ENCODE data around the gene SLC35E4.
"Not testable (repeated sequence)": the region's sequence is repeated elsewhere in the genome, so short reads cannot be mapped to it uniquely, and the experiment has no call there.

The SLC35E4 gene

GRCh38 chr22:30667494-30668385, 32.2 kb downstream of the SLC35E4 start, which contains the start of gene DUSP18:
TSS of gene DUSP18 (minus strand) at chr22:30667875. CDS start at chr22:30664003, 3,872 bp downstream.
- H3K4me3 ChIP-seq: peak within 1 kb of the TSS; percentile 69 to 83 (median 76)
- peak within 1 kb of the TSS; percentile 60 to 81 (median 78) for H3K9ac ChIP-seq
- H3K27ac ChIP-seq: peak within 1 kb of the TSS; percentile 35 to 78 (median 53); a peak in 20 of 22 replicates
- peaks cover 17 to 26% (median 21%) of the 10 kb centered on the region in 10 experiments for H3K4me1 ChIP-seq
- peak within 1 kb of the TSS; percentile 87 to 99 (median 97) for H3K4me2 ChIP-seq
- peaks cover 9 to 25% (median 13%) of the 10 kb centered on the region in 11 experiments; a peak in 20 of 22 replicates for H3K36me3 ChIP-seq
- no peak for TF ChIP-seq Cebpa-rat (IDR thresholded peaks at IDR 0.05)
- no peaks in the 10 kb centered on the region for H3K9me3 ChIP-seq (replicated peaks in 1 of 11)
- H3K27me3 ChIP-seq: peaks cover 0 to 8% (median 0%) of the 10 kb centered on the region in 11 experiments; a peak in 2 of 22 replicates
- peaks cover 0 to 15% (median 0%) of the 10 kb centered on the region in 11 experiments; a peak in 2 of 22 replicates for H4K20me1 ChIP-seq

GRCh38 chr22:30668386-30668710, 32.8 kb downstream of the SLC35E4 start:
- peak overlapping the region; percentile 60 to 81 (median 76); a peak in 20 of 22 replicates for H3K9ac ChIP-seq
- peaks cover 0 to 15% (median 0%) of the 10 kb centered on the region in 11 experiments; a peak in 2 of 22 replicates for H4K20me1 ChIP-seq
- TF ChIP-seq Cebpa-rat (IDR thresholded peaks at IDR 0.05): no peak

DNA sequence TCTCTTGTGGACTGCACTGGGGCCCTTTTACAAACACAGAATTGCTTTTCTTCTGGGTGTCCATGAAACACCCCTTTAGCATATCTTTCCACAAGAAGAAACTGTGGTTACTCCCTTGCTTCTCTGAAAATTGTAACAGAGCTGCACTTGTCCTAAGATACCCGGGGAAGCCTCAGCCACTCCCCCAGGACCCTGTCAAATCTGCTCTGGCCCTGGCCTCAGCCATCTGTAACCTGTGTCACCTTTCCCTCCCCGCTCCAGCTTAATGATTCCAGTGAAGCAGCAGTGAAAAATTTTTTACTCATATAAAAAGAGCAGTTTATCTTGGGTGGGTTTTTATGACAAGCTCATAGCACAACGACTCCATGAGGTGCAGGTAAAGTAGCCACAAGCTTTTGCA, 35.5 kb downstream of the SLC35E4 start:
- no peak overlapping the region; a peak in 1 of 22 replicates for H3K9ac ChIP-seq
- no peaks in the 10 kb centered on the region for H4K20me1 ChIP-seq
- H3K36me3 ChIP-seq: no peaks in the 10 kb centered on the region
- TF ChIP-seq Cebpa-rat (IDR thresholded peaks at IDR 0.05): no peak
- H3K4me3 ChIP-seq: no peak overlapping the region
- H3K27ac ChIP-seq: no peak overlapping the region
- H3K9me3 ChIP-seq (replicated peaks in 1 of 11): no peaks in the 10 kb centered on the region
- peaks cover 17 to 28% (median 20%) of the 10 kb centered on the region in 10 experiments for H3K4me1 ChIP-seq
- peaks cover 0 to 8% (median 0%) of the 10 kb centered on the region in 11 experiments; a peak in 2 of 22 replicates for H3K27me3 ChIP-seq
- H3K4me2 ChIP-seq: no peak overlapping the region

More at GRCh38 chr22:30668386-30668710, 32.8 kb downstream of the SLC35E4 start:
- Histone ChIP-seq H3K9me3 (replicated peaks in 1 of 11) (no peaks in the 10 kb centered on the region), H3K27ac (peak overlapping the region in 5 of 11 experiments; percentile 53 to 78 (median 56); a peak in 7 of 22 replicates), H3K4me2 (peak overlapping the region; percentile 87 to 99 (median 97)), H3K27me3 (peaks cover 0 to 8% (median 0%) of the 10 kb centered on the region in 11 experiments; a peak in 2 of 22 replicates), H3K4me1 (peaks cover 19 to 30% (median 21%) of the 10 kb centered on the region in 10 experiments), H3K36me3 (peaks cover 3 to 19% (median 7%) of the 10 kb centered on the region in 11 experiments; a peak in 20 of 22 replicates), H3K4me3 (peak overlapping the region; percentile 69 to 83 (median 76))

DNA sequence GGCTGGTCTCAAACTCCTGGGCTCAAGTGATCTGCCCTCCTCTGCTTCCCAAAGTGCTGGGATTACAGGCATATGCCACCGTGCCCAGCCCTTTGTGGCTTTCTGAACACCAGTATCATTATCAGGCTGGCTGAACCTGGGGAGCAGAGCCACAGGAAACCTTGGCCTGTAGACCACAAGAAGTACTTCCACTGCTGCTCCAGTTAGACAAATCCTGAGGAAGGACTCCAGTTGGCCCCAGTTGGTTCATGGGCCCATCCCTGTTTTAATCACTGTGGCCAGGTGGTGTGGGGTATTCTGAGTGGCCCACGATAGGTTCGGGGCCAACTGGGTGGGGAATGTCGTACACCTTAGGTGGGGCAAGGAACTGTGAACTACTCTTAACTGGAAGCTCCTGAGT, 37.6 kb downstream of the SLC35E4 start:
- no peaks in the 10 kb centered on the region for H3K9me3 ChIP-seq (replicated peaks in 1 of 11)
- no peaks in the 10 kb centered on the region for H3K36me3 ChIP-seq
- H3K4me2 ChIP-seq: peak overlapping the region in 3 of 11 experiments; percentile 9 to 55 (median 19); a peak in 3 of 22 replicates
- no peak for TF ChIP-seq Cebpa-rat (IDR thresholded peaks at IDR 0.05)
- H3K9ac ChIP-seq: no peak overlapping the region
- H3K27ac ChIP-seq: no peak overlapping the region
- no peaks in the 10 kb centered on the region for H4K20me1 ChIP-seq
- H3K27me3 ChIP-seq: peaks cover 0 to 7% (median 0%) of the 10 kb centered on the region in 11 experiments; a peak in 2 of 22 replicates
- H3K4me1 ChIP-seq: peaks cover 4 to 16% (median 8%) of the 10 kb centered on the region in 10 experiments; a peak in 19 of 20 replicates
- no peak overlapping the region for H3K4me3 ChIP-seq

- Histone ChIP-seq H3K4me1 (peaks cover 0 to 15% (median 5%) of the 10 kb centered on the region in 10 experiments; a peak in 10 of 20 replicates), H3K36me3 (no peaks in the 10 kb centered on the region), H3K27ac (no peak overlapping the region), H3K4me3 (no peak overlapping the region), H3K9ac (no peak overlapping the region), H3K27me3 (no peaks in the 10 kb centered on the region), H4K20me1 (no peaks in the 10 kb centered on the region), H3K9me3 (replicated peaks in 1 of 11) (no peaks in the 10 kb centered on the region), H3K4me2 (no peak overlapping the region)
- TF ChIP-seq Cebpa-rat (IDR thresholded peaks at IDR 0.05): no peak
These were observed 38.9 kb downstream of the SLC35E4 start for GRCh38 chr22:30674482-30674881.

GRCh38 chr22:30675436-30675835, 39.9 kb downstream of the SLC35E4 start:
- H3K9me3 ChIP-seq (replicated peaks in 1 of 11): no peaks in the 10 kb centered on the region

GRCh38 chr22:30676565-30676964, 41.0 kb downstream of the SLC35E4 start:
- not testable (repeated sequence) for H3K9ac ChIP-seq; H3K36me3 ChIP-seq; H3K4me2 ChIP-seq; H3K27ac ChIP-seq; H4K20me1 ChIP-seq; H3K4me3 ChIP-seq; H3K27me3 ChIP-seq; H3K9me3 ChIP-seq (replicated peaks in 1 of 11)
- peaks cover 14 to 34% (median 23%) of the 10 kb centered on the region in 10 experiments for H3K4me1 ChIP-seq

More at GRCh38 chr22:30675436-30675835, 39.9 kb downstream of the SLC35E4 start:
- Histone ChIP-seq H4K20me1 (no peaks in the 10 kb centered on the region), H3K27ac (no peak overlapping the region), H3K27me3 (no peaks in the 10 kb centered on the region), H3K9ac (no peak overlapping the region), H3K36me3 (no peaks in the 10 kb centered on the region), H3K4me1 (peaks cover 3 to 23% (median 11%) of the 10 kb centered on the region in 10 experiments), H3K4me2 (no peak overlapping the region), H3K4me3 (no peak overlapping the region)
- no peak for TF ChIP-seq Cebpa-rat (IDR thresholded peaks at IDR 0.05)

GRCh38 chr22:30679895-30680690, 44.5 kb downstream of the SLC35E4 start:
- not testable (repeated sequence) for H3K9me3 ChIP-seq (replicated peaks in 1 of 11); H3K27me3 ChIP-seq; H3K36me3 ChIP-seq; H4K20me1 ChIP-seq; H3K4me3 ChIP-seq
- Histone ChIP-seq H3K4me1 (peaks cover 21 to 33% (median 24%) of the 10 kb centered on the region in 10 experiments), H3K9ac (peak overlapping the region in 6 of 11 experiments; percentile 4 to 65 (median 48); a peak in 8 of 22 replicates), H3K4me2 (peak overlapping the region; percentile 53 to 82 (median 73)), H3K27ac (peak overlapping the region in 9 of 11 experiments; percentile 27 to 81 (median 65); a peak in 17 of 22 replicates)

All from BLaER1 treated with 17β-estradiol and CSF1 and Interleukin-3, amounts not matched to agents 10 nM and 100 nM (cell line).